Glomerular visceral epithelial cell (primary cell): Measurements from ENCODE around the gene SLCO2B1.
A peak's percentile ranks its signal among the peaks of the same experiment; 100 is the strongest.

Experiments used
- DNase-seq: peaks from one replicate; pipeline ENCODE4 v3.0.0-alpha.2; 2016; ENCODE audit errors: extremely low spot score

Gene SLCO2B1

GRCh38 chr11:75193711-75194110, 42.8 kb downstream of the SLCO2B1 start:
- DNase-seq: no peak

- no peak for DNase-seq
Observed at GRCh38 chr11:75194147-75194546, 43.2 kb downstream of the SLCO2B1 start.

- no peak for DNase-seq
Observed at GRCh38 chr11:75195167-75195962, 44.5 kb downstream of the SLCO2B1 start.

- peak; percentile 7 for DNase-seq
Observed at GRCh38 chr11:75196426-75196825, 45.5 kb downstream of the SLCO2B1 start.

- no peak for DNase-seq
Observed at GRCh38 chr11:75197512-75198277, 46.8 kb downstream of the SLCO2B1 start.

- no peak for DNase-seq
Observed at GRCh38 chr11:75198278-75198973, 47.5 kb downstream of the SLCO2B1 start.

- no peak for DNase-seq
Observed at GRCh38 chr11:75199412-75199955, 48.6 kb downstream of the SLCO2B1 start.

- no peak for DNase-seq
Observed at GRCh38 chr11:75200051-75200450, 49.1 kb downstream of the SLCO2B1 start.

DNA sequence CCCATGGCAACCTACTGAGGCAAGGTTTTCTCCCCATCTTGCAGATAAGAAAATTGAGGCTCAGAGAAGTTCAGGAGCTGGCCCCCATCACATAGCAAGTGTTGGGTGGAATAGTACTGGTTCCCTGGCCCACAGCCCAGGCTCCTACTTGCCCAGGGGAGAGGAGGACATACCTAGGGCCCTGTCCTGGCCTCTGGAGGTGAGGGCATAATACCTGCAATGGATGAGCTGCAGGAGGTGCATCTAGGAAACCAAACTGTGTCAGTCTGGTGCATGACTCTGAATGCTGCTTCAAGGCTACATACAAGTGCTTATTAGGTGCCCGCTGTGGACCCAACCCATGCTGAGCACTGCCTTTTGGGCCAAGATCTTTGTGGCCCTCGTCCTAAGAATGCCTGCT, 49.6 kb downstream of the SLCO2B1 start:
- DNase-seq: no peak

- DNase-seq: no peak
Observed at GRCh38 chr11:75201771-75202170, 50.9 kb downstream of the SLCO2B1 start.

DNA sequence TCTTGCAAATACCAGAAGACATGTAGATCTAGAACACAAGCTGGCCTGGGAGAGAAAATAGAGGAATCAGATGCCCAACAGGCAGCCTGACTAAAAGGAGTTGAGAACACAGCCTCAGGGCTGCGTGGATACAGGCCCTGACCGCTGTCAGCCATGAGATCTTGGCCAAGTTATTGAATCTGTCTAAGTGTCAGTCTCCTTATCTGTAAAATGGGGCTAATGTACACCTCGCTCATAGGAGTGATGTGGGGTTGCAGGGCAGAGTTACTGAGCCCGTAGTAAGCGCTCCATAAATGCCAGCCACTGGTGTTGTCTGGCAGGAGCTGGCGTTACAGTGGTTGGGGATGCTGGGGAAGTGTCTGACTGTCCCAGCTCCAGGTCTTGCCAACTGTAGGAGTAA, 51.3 kb downstream of the SLCO2B1 start:
- DNase-seq: no peak

DNA sequence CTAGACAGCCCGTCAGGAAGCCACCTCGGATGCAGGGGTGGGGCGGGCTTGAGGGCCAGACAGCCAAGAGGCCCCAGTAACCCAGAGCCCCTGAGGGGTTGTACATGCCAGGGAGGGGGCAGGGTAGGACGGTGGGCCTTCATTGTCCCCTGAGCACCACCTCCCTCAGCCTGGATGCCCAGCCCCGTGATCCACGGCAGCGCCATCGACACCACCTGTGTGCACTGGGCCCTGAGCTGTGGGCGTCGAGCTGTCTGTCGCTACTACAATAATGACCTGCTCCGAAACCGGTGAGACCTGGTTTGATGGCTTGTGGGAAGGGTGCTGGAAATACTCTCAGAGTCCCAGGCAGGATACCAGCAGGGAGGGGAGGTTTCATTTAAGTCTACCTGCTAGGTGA, 52.2 kb downstream of the SLCO2B1 start:
- no peak for DNase-seq

DNA sequence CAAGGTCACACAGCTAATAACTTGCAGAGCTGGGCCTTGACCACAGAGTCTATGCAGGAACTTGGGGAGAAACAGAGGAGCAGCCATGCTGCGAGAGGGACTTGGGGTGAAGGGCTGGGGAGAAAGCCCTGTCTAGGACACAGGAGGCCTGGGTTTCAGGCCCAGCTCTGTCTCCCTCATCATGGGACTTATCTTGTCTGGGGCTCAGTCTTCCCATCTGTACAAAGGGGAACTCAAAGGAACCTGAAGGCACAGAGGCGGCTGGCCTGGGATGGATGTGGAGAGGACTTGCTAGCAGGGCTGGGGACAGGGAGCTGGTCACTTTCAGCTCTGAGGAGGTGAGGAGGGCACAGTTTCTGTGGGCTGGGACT, 52.7 kb downstream of the SLCO2B1 start:
- no peak for DNase-seq

- no peak for DNase-seq
Observed at GRCh38 chr11:75204012-75204674, 53.2 kb downstream of the SLCO2B1 start.

- peak; percentile 87 for DNase-seq
Observed at GRCh38 chr11:75204685-75205563, 54.0 kb downstream of the SLCO2B1 start.

DNA sequence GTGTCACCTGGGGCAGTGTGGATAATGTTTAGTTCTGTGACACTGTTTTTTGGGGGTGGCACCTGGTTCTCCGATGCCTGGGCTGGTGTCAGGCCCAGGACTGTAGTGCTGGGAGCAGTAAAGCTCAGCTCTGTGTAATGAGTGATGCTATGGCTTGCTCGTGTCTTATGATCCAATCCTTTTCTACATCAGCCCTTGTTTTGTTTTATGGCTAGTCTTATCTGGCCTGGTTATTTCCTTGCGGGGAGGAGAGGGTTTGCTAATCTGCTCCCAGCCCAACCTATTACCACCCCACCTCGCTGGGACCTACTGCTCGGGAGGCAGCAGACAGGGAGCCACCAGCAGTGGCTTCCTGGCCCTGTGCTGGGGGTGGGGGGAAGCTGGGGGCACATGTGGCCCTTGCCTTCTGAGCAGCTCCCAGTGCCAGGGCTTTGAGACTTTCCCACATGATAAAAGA, 54.7 kb downstream of the SLCO2B1 start:
- DNase-seq: no peak

DNA sequence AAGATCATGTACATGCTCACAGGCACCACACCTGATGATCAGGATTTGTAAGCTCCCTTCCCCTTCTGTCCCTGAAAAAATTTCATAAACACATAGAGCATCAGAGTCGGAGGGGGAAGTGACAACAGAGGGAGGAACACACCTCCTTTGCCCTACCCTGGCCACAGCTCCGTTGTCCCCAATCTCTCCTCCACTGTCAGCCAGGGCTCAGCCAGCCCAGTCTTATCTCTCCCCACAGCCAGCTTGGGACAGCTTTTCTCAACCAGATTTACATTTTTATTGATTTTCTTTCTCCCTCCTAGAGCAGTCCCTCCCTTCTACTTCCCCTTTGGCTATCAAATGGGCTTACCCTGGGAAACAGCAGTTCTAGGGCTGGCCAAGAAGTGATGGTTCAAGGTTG, 57.5 kb downstream of the SLCO2B1 start:
- no peak for DNase-seq

DNA sequence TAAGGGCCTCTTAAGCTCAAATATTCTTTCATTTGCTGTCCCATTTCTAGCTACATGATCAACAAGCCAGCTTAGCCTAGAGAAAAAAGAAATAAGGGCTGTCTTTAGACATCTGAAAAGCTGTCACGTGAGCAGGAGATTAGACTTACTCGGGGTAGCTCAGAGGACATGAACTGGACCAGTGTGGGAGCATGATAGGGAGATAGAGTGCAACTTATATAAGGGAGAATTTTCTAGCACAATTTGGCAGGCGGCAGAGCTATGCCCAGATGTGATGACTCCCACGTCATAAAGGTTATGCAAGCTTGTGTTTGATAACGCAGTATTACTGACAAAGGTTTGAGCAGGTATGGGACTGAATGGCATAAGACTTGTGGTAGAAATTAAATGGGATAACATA, 61.5 kb downstream of the SLCO2B1 start:
- no peak for DNase-seq

- peak; percentile 75 for DNase-seq
Observed at GRCh38 chr11:75214411-75214821, 63.5 kb downstream of the SLCO2B1 start.

- no peak for DNase-seq
Observed at GRCh38 chr11:75214843-75215242, 63.9 kb downstream of the SLCO2B1 start.

GRCh38 chr11:75219869-75220268, 69.0 kb downstream of the SLCO2B1 start:
- no peak for DNase-seq
